ENCODE results near the gene TMEM184A.

TMEM184A gene

GRCh38 chr7:1550005-1550845 is 5.8 kb downstream of the TMEM184A start:
- DNase-seq (ENCODE audit: low spot score): no peak

DNA sequence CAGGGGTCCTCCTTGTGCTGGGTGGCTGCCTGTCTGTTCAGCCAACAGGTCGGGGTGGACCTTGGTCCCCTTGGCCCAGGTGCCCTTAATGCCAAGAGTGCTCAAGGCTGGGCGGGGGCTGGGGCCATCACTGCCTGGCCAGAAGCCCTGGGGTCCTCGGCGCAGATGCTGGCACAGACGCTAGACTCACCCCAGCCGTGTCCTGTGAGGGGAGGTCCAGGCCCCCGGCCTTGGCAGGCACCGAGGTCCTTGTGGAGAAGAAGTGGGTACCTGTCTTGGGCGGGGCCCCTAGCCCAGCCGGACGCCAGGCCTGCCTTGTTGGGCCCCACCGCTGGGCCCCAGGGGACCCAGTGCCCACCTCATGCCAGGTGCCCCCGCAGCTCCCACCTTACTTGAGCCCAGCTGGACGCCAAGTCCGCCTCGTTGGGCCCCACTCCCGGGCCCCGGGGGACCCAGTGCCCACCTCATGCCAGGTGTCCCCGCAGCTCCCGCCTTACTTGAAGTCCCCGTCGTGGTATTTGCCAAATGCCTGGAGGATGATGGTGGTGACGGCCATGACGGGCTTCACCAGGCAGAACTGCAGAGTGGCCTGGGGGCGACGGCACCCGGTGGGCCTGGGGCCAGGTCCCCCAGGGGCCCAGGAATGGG is 6.5 kb downstream of the TMEM184A start:
- DNase-seq (ENCODE audit: low spot score): no peak

GRCh38 chr7:1548944-1549343 is 7.1 kb downstream of the TMEM184A start:
- no peak for DNase-seq (ENCODE audit: low spot score)

GRCh38 chr7:1548438-1548831 is 7.6 kb downstream of the TMEM184A start:
- DNase-seq (ENCODE audit: low spot score): no peak

GRCh38 chr7:1547777-1548437 is 8.1 kb downstream of the TMEM184A start:
- no peak for DNase-seq (ENCODE audit: low spot score)

GRCh38 chr7:1546909-1547776 is 8.9 kb downstream of the TMEM184A start:
- DNase-seq (ENCODE audit: low spot score): no peak

GRCh38 chr7:1546274-1546908 is 9.6 kb downstream of the TMEM184A start:
- DNase-seq (ENCODE audit: low spot score): no peak

GRCh38 chr7:1545417-1546246 is 10.4 kb downstream of the TMEM184A start:
- DNase-seq (ENCODE audit: low spot score): no peak

DNA sequence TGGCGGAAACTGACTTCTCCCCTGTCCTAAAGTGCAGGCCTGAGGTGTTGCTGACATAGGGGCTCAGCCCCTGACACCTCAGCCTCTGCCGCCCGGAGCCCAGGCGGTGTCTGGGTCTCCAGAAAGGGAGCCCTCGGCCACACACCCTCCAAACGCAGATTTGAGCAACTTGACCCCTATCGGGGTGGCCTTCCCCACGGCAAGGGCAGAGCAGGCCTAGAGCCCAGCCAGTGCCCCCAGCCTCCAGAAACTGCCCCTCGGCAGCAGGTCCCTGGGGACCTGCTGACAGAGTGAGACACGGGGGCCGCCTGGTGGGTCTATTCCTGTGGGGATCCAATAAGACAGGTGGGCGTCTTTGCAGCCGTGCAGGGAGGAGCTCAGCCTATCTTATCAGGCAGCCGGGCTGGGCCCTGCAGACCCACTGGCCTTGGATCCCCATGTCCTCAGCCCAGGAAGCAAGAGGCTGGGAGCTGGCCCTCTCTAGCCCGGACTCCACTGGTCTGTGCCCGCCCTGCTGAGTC is 11.0 kb downstream of the TMEM184A start:
- no peak for DNase-seq (ENCODE audit: low spot score)

- no peak for DNase-seq (ENCODE audit: low spot score)
Measured at GRCh38 chr7:1544178-1544895, 11.7 kb downstream of the TMEM184A start.

DNA sequence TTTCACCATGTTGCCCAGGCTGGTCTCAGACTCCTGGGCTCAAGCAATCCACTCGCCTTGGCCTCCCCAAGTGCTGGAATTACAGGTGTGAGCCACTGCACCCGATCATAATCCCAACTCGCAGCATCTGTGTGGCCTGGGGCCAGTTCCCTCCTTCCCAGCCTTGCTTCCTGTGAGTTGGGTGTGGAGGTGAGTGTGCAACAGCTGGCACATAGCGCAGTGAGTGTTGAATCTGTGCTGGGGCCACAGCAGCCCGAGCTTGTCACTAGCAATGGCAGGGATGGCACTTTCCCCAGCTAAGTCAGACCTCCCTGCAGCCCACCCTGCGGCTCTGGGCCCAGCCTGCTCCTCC is 12.2 kb downstream of the TMEM184A start:
- DNase-seq (ENCODE audit: low spot score): no peak

DNA sequence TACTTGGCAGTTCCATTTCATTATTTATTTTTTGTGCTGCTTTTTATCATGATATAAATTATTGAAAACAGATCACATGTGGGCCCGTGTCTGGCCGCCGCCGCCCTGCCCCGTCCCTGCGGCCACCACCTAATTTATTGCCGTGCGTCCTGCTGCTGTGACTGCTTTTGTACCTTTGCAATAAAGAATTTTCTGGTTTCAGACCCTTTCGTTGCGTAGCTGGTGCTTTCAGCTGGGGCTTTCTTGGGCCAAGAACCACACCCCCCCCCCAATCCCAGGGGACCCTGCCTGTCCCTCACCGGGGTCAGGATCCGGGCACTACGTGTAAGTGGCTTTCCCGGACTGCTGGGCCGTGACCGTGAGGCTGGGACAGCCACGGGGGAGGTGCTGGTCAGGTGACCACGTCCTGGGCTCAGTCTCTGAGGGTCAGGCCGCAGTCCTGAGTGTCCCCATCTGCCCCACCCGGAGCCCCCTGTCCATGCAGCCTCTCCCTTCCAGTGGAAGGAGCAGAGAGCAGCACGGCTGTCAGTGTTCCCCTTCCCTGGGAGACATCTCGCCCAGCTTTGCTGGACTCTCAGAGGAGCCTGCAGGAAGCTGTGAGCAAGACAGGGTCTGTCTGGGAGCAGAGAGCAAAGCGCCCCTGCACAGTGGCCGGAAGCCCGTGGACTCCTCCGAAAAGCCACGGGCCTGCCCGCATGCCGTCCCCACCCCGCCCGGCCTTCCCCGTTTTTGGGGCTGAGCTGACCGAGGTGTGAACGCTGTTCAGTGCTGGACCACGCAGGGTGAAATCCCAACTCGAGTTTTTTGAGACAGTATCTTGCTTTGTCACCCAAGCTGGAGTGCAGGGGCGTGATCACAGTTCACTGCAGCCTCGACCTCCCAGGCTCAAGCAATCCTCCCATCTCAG is 12.9 kb downstream of the TMEM184A start:
- DNase-seq (ENCODE audit: low spot score): no peak

DNA sequence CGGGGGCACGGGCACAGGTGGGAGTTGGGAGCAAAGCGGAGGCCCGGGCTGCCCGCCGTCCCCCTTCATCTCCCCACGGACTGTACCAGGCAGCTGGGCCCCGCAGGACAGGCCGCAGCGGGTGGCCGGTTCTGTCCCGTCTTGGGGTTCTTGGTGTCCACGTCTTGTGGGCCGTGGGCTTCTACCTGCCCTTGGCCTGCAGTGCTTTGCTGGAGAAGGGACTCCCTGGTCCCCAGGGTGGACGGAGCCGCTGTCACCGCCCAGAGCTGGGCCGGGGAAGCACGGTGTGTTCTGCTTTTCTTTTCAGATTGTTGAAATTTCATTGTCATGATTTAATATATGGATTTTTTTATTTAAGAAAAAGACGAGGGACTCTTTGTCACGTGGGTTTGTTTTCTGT is 13.7 kb downstream of the TMEM184A start:
- no peak for DNase-seq (ENCODE audit: low spot score)

GRCh38 chr7:1541431-1542162 is 14.4 kb downstream of the TMEM184A start:
- DNase-seq (ENCODE audit: low spot score): no peak

GRCh38 chr7:1540776-1541271 is 15.2 kb downstream of the TMEM184A start:
- DNase-seq (ENCODE audit: low spot score): no peak

DNA sequence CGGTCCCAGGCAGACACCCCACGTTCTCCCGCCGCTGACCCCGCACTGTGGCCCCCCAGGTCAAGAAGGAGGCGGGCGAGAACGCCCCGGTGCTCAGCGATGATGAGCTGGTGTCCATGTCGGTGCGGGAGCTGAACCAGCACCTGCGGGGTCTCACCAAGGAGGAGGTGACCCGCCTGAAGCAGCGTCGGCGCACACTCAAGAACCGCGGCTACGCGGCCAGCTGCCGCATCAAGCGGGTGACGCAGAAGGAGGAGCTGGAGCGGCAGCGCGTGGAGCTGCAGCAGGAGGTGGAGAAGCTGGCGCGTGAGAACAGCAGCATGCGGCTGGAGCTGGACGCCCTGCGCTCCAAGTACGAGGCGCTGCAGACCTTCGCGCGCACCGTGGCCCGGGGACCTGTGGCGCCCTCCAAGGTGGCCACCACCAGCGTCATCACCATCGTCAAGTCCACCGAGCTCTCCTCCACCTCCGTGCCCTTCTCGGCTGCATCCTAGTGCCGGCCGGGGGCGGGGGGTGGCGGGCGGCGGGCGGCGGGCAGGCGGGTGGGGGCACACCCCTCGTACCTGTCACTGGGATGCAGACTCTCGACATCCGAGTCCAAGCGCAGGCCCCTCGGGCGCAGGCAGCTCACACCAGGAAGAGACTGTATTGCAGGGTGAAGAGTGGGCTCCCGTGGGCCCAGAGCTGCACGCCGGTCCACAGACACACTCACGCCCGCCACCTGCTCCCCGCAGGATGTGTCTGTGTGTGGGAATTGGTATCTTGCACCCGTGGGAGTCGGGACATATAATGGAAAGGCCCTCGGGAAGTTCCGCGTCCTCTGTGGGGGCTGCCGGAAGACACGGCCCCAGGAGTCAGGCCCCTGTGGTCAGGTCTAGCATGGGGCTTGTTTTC is 15.9 kb downstream of the TMEM184A start:
- DNase-seq (ENCODE audit: low spot score): no peak
